H1 (cell line): ENCODE measurements around the gene ISG15. TPM values are rescaled to one million over a fixed set of nuclear protein-coding genes. Genes with fewer than 3 reads are reported as not detected.

Experiments
- CTCF ChIA-PET: fragments of 300-600 bp; sonication (Branson Sonifier 250); formaldehyde crosslinking; loops from one replicate; lab custom pipeline; 2021; ENCODE audit not compliant: partially characterized antibody; lab: Charles Lee
- POLR2A ChIA-PET: fragments of 300-600 bp; sonication (Branson Sonifier 250); formaldehyde crosslinking; loops from one replicate; lab custom pipeline; 2021; ENCODE audit warnings: inconsistent platforms; ENCODE audit not compliant: partially characterized antibody; lab: Charles Lee
- DNase-seq, 2 experiments: peaks; one replicate each; pipeline versions ENCODE4 v3.0.0 to v3.0.0-alpha.2; 2010 to 2022; ENCODE audit warnings: low spot score in 2 of 2, low read depth in 1 of 2, mixed read lengths in 1 of 2
- FAIRE-seq: peaks from 2 replicates; lab custom pipeline; 2011; peaks lifted over from hg19 to GRCh38; lab: Jason Lieb, UNC
- H2AFZ ChIP-seq: 2 replicates; pipeline ENCODE4 v1.8.1; 2012; ENCODE audit warnings: low read length, inconsistent platforms
- H2AK5ac ChIP-seq: 2 replicates; pipeline ENCODE4 v1.6.1; 2013; ENCODE audit warnings: low read depth, low read length
- H2BK120ac ChIP-seq: replicated peaks from 2 replicates; pipeline ENCODE3; 2013; ENCODE audit warnings: low read depth, low read length, inconsistent platforms
- H2BK12ac ChIP-seq: 2 replicates; pipeline ENCODE4 v1.6.1; 2013; ENCODE audit warnings: low read depth, low read length
- H2BK15ac ChIP-seq: 2 replicates; pipeline ENCODE4 v1.6.1; 2013; ENCODE audit warnings: low read length
- H2BK20ac ChIP-seq: 2 replicates; pipeline ENCODE4 v1.6.1; 2013; ENCODE audit warnings: low read length
- H2BK5ac ChIP-seq: 2 replicates; pipeline ENCODE4 v1.6.1; 2013; ENCODE audit warnings: low read depth, low read length
- H3K14ac ChIP-seq: 2 replicates; pipeline ENCODE4 v1.6.1; 2013; ENCODE audit warnings: inconsistent platforms; ENCODE audit not compliant: insufficient read length
- H3K18ac ChIP-seq: 2 replicates; pipeline ENCODE4 v1.6.1; 2013; ENCODE audit warnings: low read length; ENCODE audit errors: extremely low read depth
- H3K23ac ChIP-seq: 2 replicates; pipeline ENCODE4 v1.6.1; 2013; ENCODE audit warnings: inconsistent platforms; ENCODE audit not compliant: insufficient read length
- H3K23me2 ChIP-seq: 2 replicates; pipeline ENCODE4 v1.6.1; 2013; ENCODE audit warnings: low read depth, low read length
- H3K27ac ChIP-seq: 2 replicates; pipeline ENCODE4 v1.6.1; 2011; ENCODE audit warnings: low read depth, low read length, inconsistent platforms
- H3K27me3 ChIP-seq, 4 experiments: replicated peaks in 1 of 4; 1 replicate in 1 of 4; 2 replicates in 3 of 4; pipeline versions ENCODE4 v1.6.1 to v1.8.1; 2011 to 2013; ENCODE audit warnings: low read length in 3 of 4, mild to moderate bottlenecking in 3 of 4, inconsistent platforms in 2 of 4, mixed read lengths in 2 of 4, moderate library complexity in 1 of 4; ENCODE audit not compliant: control insufficient read depth in 3 of 4, insufficient read depth in 3 of 4; ENCODE audit errors: extremely low read depth in 1 of 4
- H3K36me3 ChIP-seq, 4 experiments: 2 replicates each; pipeline versions ENCODE4 v1.6.1 to v1.8.1; 2011 to 2013; ENCODE audit warnings: mild to moderate bottlenecking in 4 of 4, low read length in 3 of 4, moderate library complexity in 2 of 4, control low read depth in 1 of 4, inconsistent platforms in 1 of 4; ENCODE audit not compliant: insufficient read depth in 4 of 4, control insufficient read depth in 2 of 4
- H3K4ac ChIP-seq: replicated peaks from 2 replicates; pipeline ENCODE3; 2013; ENCODE audit warnings: low read length, low read depth, mixed read lengths, inconsistent platforms; ENCODE audit not compliant: insufficient read length
- H3K4me1 ChIP-seq, 4 experiments: replicated peaks in 1 of 4; 1 replicate in 1 of 4; 2 replicates in 3 of 4; pipeline versions ENCODE4 v1.6.1 to v1.8.1; 2011 to 2013; ENCODE audit warnings: low read length in 3 of 4, inconsistent platforms in 2 of 4, mixed read lengths in 1 of 4; ENCODE audit not compliant: insufficient read depth in 4 of 4, control insufficient read depth in 3 of 4
- H3K4me2 ChIP-seq, 2 experiments: 2 replicates each; pipeline versions ENCODE4 v1.6.1 to v1.8.1; 2011 to 2013; ENCODE audit warnings: low read depth in 2 of 2, low read length in 2 of 2, control low read depth in 1 of 2, inconsistent platforms in 1 of 2, mild to moderate bottlenecking in 1 of 2; ENCODE audit not compliant: insufficient read depth in 1 of 2
- H3K4me3 ChIP-seq, 4 experiments: fragments of 200-600, 300-600 bp in 1 of 4; sonication (generic), shearing (Covaris generic), sonication (Bioruptor Twin) in 1 of 4; 2 replicates each; pipeline versions ENCODE4 v1.5.1 to v1.8.1; 2011 to 2016; ENCODE audit warnings: low read length in 4 of 4, low read depth in 3 of 4, control low read depth in 2 of 4, inconsistent platforms in 2 of 4, mild to moderate bottlenecking in 2 of 4, mixed read lengths in 1 of 4, moderate library complexity in 1 of 4; ENCODE audit not compliant: insufficient read depth in 2 of 4; ENCODE audit errors: extremely low read depth in 1 of 4
- H3K56ac ChIP-seq: replicated peaks from 2 replicates; pipeline ENCODE3; 2013; ENCODE audit warnings: low read depth, mild to moderate bottlenecking, mixed read lengths, low read length, inconsistent platforms; ENCODE audit not compliant: insufficient read length
- H3K79me1 ChIP-seq: 2 replicates; pipeline ENCODE4 v1.6.1; 2013; ENCODE audit warnings: low read depth, low read length, control low read depth
- H3K79me2 ChIP-seq, 2 experiments: 2 replicates each; pipeline versions ENCODE4 v1.6.1 to v1.8.1; 2012 to 2013; ENCODE audit warnings: low read length in 2 of 2, mild to moderate bottlenecking in 2 of 2, inconsistent platforms in 1 of 2; ENCODE audit not compliant: insufficient read depth in 2 of 2, control insufficient read depth in 1 of 2
- H3K9ac ChIP-seq, 4 experiments: replicated peaks in 1 of 4; 1 replicate in 1 of 4; 2 replicates in 3 of 4; pipeline versions ENCODE4 v1.6.1 to v1.8.1; 2011 to 2013; ENCODE audit warnings: low read depth in 3 of 4, low read length in 3 of 4, control low read depth in 2 of 4, mild to moderate bottlenecking in 2 of 4, moderate library complexity in 2 of 4, inconsistent platforms in 1 of 4; ENCODE audit errors: extremely low read depth in 1 of 4
- H3K9me3 ChIP-seq, 2 experiments: 2 replicates each; pipeline versions ENCODE4 v1.6.1 to v1.8.1; 2012 to 2013; ENCODE audit warnings: mild to moderate bottlenecking in 2 of 2, moderate library complexity in 2 of 2, control low read depth in 1 of 2, inconsistent platforms in 1 of 2, low read depth in 1 of 2, low read length in 1 of 2, mixed read lengths in 1 of 2; ENCODE audit not compliant: insufficient read depth in 2 of 2
- H4K20me1 ChIP-seq, 2 experiments: replicated peaks in 1 of 2; 2 replicates each; pipeline versions ENCODE3 to v1.8.1; 2011 to 2013; ENCODE audit warnings: inconsistent platforms in 2 of 2, low read length in 2 of 2, mild to moderate bottlenecking in 1 of 2; ENCODE audit not compliant: insufficient read depth in 2 of 2, control insufficient read depth in 1 of 2
- H4K5ac ChIP-seq: 2 replicates; pipeline ENCODE4 v1.6.1; 2013; ENCODE audit warnings: low read length, low read depth, mixed read lengths, inconsistent platforms; ENCODE audit not compliant: insufficient read length
- H4K8ac ChIP-seq: 2 replicates; pipeline ENCODE4 v1.8.0; 2013; ENCODE audit warnings: mild to moderate bottlenecking, moderate library complexity, low read length, inconsistent platforms; ENCODE audit not compliant: insufficient read depth; ENCODE audit errors: extremely low read depth
- H4K91ac ChIP-seq: replicated peaks from 2 replicates; pipeline ENCODE3; 2013; ENCODE audit warnings: low read length, mixed read lengths, inconsistent platforms; ENCODE audit not compliant: insufficient read length
- BACH1 ChIP-seq: IDR thresholded peaks from 2 replicates; pipeline ENCODE4 v1.6.1; 2012; ENCODE audit warnings: low read length, improper control_type of control experiment
- BCL11A ChIP-seq, 2 experiments: IDR thresholded peaks; one replicate each; pipeline ENCODE4 v1.6.1; 2011; ENCODE audit warnings: low read depth in 2 of 2, low read length in 2 of 2, mild to moderate bottlenecking in 2 of 2
- CHD2 ChIP-seq: IDR thresholded peaks from 2 replicates; pipeline ENCODE4 v1.6.1; 2012; ENCODE audit warnings: low read length, improper control_type of control experiment
- GABPA ChIP-seq: IDR thresholded peaks from 2 replicates; pipeline ENCODE4 v1.6.1; 2011; ENCODE audit warnings: mild to moderate bottlenecking, low read length, moderate library complexity, borderline replicate concordance; ENCODE audit not compliant: insufficient read depth
- NANOG ChIP-seq: IDR thresholded peaks from 2 replicates; pipeline ENCODE4 v1.6.1; 2011; ENCODE audit warnings: low read length, low read depth, mild to moderate bottlenecking, inconsistent platforms; ENCODE audit not compliant: insufficient read depth, poor library complexity, severe bottlenecking
- NRF1 ChIP-seq: IDR thresholded peaks from 2 replicates; pipeline ENCODE4 v1.6.1; 2011; ENCODE audit warnings: mild to moderate bottlenecking, low read depth, low read length, improper control_type of control experiment
- POU5F1 ChIP-seq: IDR thresholded peaks from 2 replicates; pipeline ENCODE4 v1.6.1; 2011; ENCODE audit warnings: low read depth, mild to moderate bottlenecking, low read length, moderate library complexity
- TBP ChIP-seq: IDR thresholded peaks from 2 replicates; pipeline ENCODE4 v1.6.1; 2011; ENCODE audit warnings: low read depth, low read length, improper control_type of control experiment
- ZNF274 ChIP-seq: IDR thresholded peaks from 2 replicates; pipeline ENCODE4 v1.7.0; 2012; ENCODE audit warnings: low read length, borderline replicate concordance; ENCODE audit errors: extremely low read depth
- WGBS, 2 experiments: shearing (Covaris generic) in 1 of 2; methylation state at CpG; one replicate each; pipeline versions ENCODE4 v1.1.6 to v1.1.7; 2013 to 2015; ENCODE audit warnings: low lambda C conversion rate in 2 of 2, mixed read lengths in 2 of 2, inconsistent platforms in 1 of 2, low coverage in 1 of 2, missing lambda C conversion rate in 1 of 2; ENCODE audit not compliant: insufficient replicate concordance in 2 of 2, insufficient coverage in 1 of 2, insufficient read length in 1 of 2; ENCODE audit errors: extremely low coverage in 1 of 2, missing lambda C conversion rate in 1 of 2; 5-methylcytosine and 5-hydroxymethylcytosine counted together
- polyA plus RNA-seq, 7 experiments: library from polyadenylated mRNA; depleted of rRNA in 3 of 7; stranded (reverse) in 5 of 7; unstranded in 2 of 7; fragments of >200 nt in 5 of 7; fragments of 200-250 nt in 2 of 7; gene quantifications; 1 replicate in 5 of 7; 2 replicates in 1 of 7; 4 replicates in 1 of 7; pipeline versions ENCODE4 v1.2.1 to v1.2.3, GENCODE V29; 2011 to 2013; ENCODE audit warnings: missing spikeins in 2 of 7, mixed read lengths in 2 of 7
- total RNA-seq: library from RNA; stranded (reverse); fragmentation: NEBNext Ultra II Directional; extraction: Animal tissue kit (Norgen Biotek cat#: 25700); gene quantifications from 2 replicates; pipeline ENCODE4 v1.2.1, GENCODE V29; 2021
- TF ChIP-seq, protein P1 (sequence below): IDR thresholded peaks from 2 replicates; pipeline ENCODE4 v1.6.1; 2012; ENCODE audit warnings: inconsistent platforms
- TF ChIP-seq, protein P2 (sequence below), 3 experiments: IDR thresholded peaks; 1 replicate in 2 of 3; 2 replicates in 1 of 3; pipeline versions ENCODE4 v1.5.1 to v1.6.1; 2011; ENCODE audit warnings: low read length in 3 of 3, mild to moderate bottlenecking in 3 of 3, inconsistent platforms in 2 of 3, low read depth in 1 of 3, moderate library complexity in 1 of 3; ENCODE audit not compliant: insufficient read depth in 1 of 3; ENCODE audit errors: control extremely low read depth in 1 of 3

ISG15 gene
- total and polyA plus RNA-seq, 2 of the 8 experiments (the other 6 are each of a cell fraction or from before 2014, with no cell fraction given): 29.3 to 121 TPM

DNA sequence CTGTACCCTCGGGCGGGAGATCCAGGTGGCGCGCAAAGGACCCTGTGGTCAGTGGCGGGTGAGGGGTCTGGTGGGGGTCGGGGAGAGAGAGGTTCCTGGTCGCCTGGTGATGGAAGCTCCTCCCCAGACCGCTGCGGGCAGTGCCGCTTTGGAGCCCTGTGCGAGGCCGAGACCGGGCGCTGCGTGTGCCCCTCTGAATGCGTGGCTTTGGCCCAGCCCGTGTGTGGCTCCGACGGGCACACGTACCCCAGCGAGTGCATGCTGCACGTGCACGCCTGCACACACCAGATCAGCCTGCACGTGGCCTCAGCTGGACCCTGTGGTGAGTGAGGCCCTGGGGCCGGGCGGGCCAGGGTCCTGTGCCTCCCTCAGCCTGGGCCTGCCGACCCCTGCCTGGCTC, 30.1 kb downstream of the ISG15 start:
- POLR2A ChIA-PET: interaction anchor here (0.9 to 3.8 kb wide), 5 partner anchors 10 to 17 kb away, joined by 3 to 19 read pairs (median 9); no protein-coding TSS in a partner anchor
- no peak overlapping the region for H4K8ac ChIP-seq
- H2BK120ac ChIP-seq: no peak overlapping the region
- H4K20me1 ChIP-seq: peaks cover 24 to 40% of the 10 kb centered on the region in 2 experiments
- WGBS, 2 experiments: 97% methylated on average over 22 of the region's 27 CpGs; no CpG with 5 or more reads in 1 of the 2 experiments
- FAIRE-seq (no peak), DNase-seq (no peak)
- H3K23ac ChIP-seq: no peak overlapping the region
- no peak overlapping the region for H2BK20ac ChIP-seq
- no peaks in the 10 kb centered on the region for H3K79me2 ChIP-seq
- no peak overlapping the region for H2BK12ac ChIP-seq
- H4K91ac ChIP-seq: no peak overlapping the region
- H3K9ac ChIP-seq: no peak overlapping the region
- no peak overlapping the region for H2BK5ac ChIP-seq
- H2AFZ ChIP-seq: no peak overlapping the region
- peaks cover 0 to 20% (median 15%) of the 10 kb centered on the region in 4 experiments; a peak in 5 of 7 replicates for H3K27me3 ChIP-seq
- H3K4me2 ChIP-seq: no peak overlapping the region
- CTCF ChIA-PET: interaction anchor here (1.6 to 2.5 kb wide), 3 partner anchors 16 to 24 kb away, joined by 4 to 11 read pairs (median 9); no protein-coding TSS in a partner anchor
- H3K36me3 ChIP-seq: peaks cover 6 to 56% (median 24%) of the 10 kb centered on the region in 4 experiments
- no peak overlapping the region for H4K5ac ChIP-seq
- H3K9me3 ChIP-seq: no peaks in the 10 kb centered on the region
- no peak overlapping the region for H3K18ac ChIP-seq
- peaks cover 0 to 10% (median 2%) of the 10 kb centered on the region in 4 experiments; a peak in 4 of 7 replicates for H3K4me1 ChIP-seq
- peaks cover 8% of the 10 kb centered on the region; the same call in 1 of the 2 replicates for H3K23me2 ChIP-seq
- H2AK5ac ChIP-seq: no peak overlapping the region
- H3K4me3 ChIP-seq: no peak overlapping the region
- peaks cover 7% of the 10 kb centered on the region; the same call in 1 of the 2 replicates for H3K79me1 ChIP-seq
- no peak overlapping the region for H2BK15ac ChIP-seq
- H3K14ac ChIP-seq: no peak overlapping the region
- no peak overlapping the region for H3K56ac ChIP-seq
- H3K27ac ChIP-seq: no peak overlapping the region
- H3K4ac ChIP-seq: no peak overlapping the region
- TF ChIP-seq GABPA: no peak
- TF ChIP-seq BACH1: no peak
- no peak for TF ChIP-seq BCL11A (IDR thresholded peaks at IDR 0.05; ENCODE audit: low read depth in 2 of 2, low read length in 2 of 2)
- TF ChIP-seq, protein P1, sequence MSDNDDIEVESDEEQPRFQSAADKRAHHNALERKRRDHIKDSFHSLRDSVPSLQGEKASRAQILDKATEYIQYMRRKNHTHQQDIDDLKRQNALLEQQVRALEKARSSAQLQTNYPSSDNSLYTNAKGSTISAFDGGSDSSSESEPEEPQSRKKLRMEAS: no peak
- no peak for TF ChIP-seq TBP
- TF ChIP-seq NRF1: no peak
- no peak for TF ChIP-seq ZNF274
- TF ChIP-seq CHD2: no peak
- no peak for TF ChIP-seq POU5F1
- TF ChIP-seq, protein P2, sequence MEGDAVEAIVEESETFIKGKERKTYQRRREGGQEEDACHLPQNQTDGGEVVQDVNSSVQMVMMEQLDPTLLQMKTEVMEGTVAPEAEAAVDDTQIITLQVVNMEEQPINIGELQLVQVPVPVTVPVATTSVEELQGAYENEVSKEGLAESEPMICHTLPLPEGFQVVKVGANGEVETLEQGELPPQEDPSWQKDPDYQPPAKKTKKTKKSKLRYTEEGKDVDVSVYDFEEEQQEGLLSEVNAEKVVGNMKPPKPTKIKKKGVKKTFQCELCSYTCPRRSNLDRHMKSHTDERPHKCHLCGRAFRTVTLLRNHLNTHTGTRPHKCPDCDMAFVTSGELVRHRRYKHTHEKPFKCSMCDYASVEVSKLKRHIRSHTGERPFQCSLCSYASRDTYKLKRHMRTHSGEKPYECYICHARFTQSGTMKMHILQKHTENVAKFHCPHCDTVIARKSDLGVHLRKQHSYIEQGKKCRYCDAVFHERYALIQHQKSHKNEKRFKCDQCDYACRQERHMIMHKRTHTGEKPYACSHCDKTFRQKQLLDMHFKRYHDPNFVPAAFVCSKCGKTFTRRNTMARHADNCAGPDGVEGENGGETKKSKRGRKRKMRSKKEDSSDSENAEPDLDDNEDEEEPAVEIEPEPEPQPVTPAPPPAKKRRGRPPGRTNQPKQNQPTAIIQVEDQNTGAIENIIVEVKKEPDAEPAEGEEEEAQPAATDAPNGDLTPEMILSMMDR (IDR thresholded peaks at IDR 0.05; ENCODE audit: control extremely low read depth in 1 of 3, insufficient read depth in 1 of 3, low read depth in 1 of 3, low read length in 3 of 3): no peak
- no peak for TF ChIP-seq NANOG
